ENCODE measurements around the gene VPS13D.

DNA sequence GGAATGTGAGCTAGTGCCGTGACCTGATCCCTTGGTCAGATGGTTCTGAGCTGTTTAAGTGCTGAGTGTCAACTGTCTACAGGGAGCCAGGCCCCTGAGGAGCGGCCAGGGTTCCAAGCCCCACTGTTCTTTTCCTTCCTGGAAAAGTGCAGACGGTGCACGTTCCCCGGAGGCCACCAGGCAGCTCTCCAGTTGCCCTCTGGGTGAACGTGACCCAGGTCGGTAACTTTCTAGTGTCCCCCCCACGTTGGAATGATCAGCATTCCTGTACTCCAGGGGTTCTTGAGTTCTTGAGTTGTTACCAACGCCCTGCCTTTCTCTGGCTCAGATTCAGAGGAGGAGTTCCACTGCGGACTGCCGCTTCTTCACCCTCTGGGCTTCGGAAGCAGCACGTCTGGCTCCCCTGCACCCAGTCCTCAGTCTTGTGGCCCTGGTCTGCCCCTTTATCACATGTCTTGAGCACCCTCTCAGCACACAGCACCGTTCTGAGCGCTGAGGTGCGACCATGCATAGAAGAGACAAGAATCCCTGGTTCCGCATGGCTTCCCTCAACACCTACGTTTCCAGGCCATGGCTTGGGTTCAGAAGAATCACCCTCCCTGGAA, 256.7 kb downstream of the VPS13D start:
- TF ChIP-seq, protein P1, sequence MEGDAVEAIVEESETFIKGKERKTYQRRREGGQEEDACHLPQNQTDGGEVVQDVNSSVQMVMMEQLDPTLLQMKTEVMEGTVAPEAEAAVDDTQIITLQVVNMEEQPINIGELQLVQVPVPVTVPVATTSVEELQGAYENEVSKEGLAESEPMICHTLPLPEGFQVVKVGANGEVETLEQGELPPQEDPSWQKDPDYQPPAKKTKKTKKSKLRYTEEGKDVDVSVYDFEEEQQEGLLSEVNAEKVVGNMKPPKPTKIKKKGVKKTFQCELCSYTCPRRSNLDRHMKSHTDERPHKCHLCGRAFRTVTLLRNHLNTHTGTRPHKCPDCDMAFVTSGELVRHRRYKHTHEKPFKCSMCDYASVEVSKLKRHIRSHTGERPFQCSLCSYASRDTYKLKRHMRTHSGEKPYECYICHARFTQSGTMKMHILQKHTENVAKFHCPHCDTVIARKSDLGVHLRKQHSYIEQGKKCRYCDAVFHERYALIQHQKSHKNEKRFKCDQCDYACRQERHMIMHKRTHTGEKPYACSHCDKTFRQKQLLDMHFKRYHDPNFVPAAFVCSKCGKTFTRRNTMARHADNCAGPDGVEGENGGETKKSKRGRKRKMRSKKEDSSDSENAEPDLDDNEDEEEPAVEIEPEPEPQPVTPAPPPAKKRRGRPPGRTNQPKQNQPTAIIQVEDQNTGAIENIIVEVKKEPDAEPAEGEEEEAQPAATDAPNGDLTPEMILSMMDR (conservative IDR thresholded peaks at IDR 0.05 in 1 of 2, IDR thresholded peaks at IDR 0.05 in 1 of 2; ENCODE audit: extremely low read depth in 1 of 2, insufficient read depth in 1 of 2, low read depth in 1 of 2, low read length in 2 of 2) = no peak
- TF ChIP-seq EZH2 (IDR thresholded peaks at IDR 0.05; ENCODE audit: borderline replicate concordance, low read length) = no peak

Measured in mammary epithelial cell (primary cell).